Body of pancreas (tissue), 4 donors: ENCODE data around the gene MAEL. TPM values are rescaled to one million over a fixed set of nuclear protein-coding genes. Genes with fewer than 3 reads are reported as not detected.

Experiments used
- ATAC-seq: fragments of 150-250 bp; one replicate; pipeline ENCODE4 v1.9.1; 2016
- DNase-seq, 4 donors: peaks; one replicate each; pipeline ENCODE4 v3.0.0-alpha.2; 2019
- H3K27ac ChIP-seq, 4 donors: fragments of 200-600 bp; sonication (generic); 1 replicate in 3 of 4; 2 replicates in 1 of 4; pipeline versions ENCODE4 v1.5.1 to v1.6.1; 2016 to 2019; ENCODE audit warnings: mild to moderate bottlenecking in 1 of 4, mixed read lengths in 1 of 4, moderate library complexity in 1 of 4
- H3K27me3 ChIP-seq, 2 donors: fragments of 200-600 bp; sonication (generic); one replicate each; pipeline ENCODE4 v1.6.0; 2016; ENCODE audit warnings: mild to moderate bottlenecking in 1 of 2
- H3K36me3 ChIP-seq, 2 donors: fragments of 200-600 bp; sonication (generic); replicated peaks in 1 of 2; 2 replicates each; pipeline ENCODE4 v1.5.1; 2016; ENCODE audit warnings: low read depth in 2 of 2; ENCODE audit not compliant: insufficient read depth in 1 of 2
- H3K4me1 ChIP-seq: fragments of 200-600 bp; sonication (generic); one replicate; pipeline ENCODE4 v1.6.0; 2016
- H3K4me3 ChIP-seq, 2 donors: fragments of 200-600 bp; sonication (generic); 1 replicate in 1 of 2; 2 replicates in 1 of 2; pipeline ENCODE4 v1.5.1; 2016 to 2019
- H3K9me3 ChIP-seq, 3 donors: fragments of 200-600 bp; sonication (generic); 1 replicate in 2 of 3; 2 replicates in 1 of 3; pipeline ENCODE4 v1.5.1; 2016
- CTCF ChIP-seq, 7 experiments: fragments of 450-650 bp in 4 of 7; fragments of 200-600 bp in 3 of 7; sonication (generic) in 3 of 7; IDR thresholded peaks; one replicate each; pipeline ENCODE4 v1.5.1; 2016 to 2019; ENCODE audit warnings: antibody characterized with exemption in 7 of 7
- POLR2A ChIP-seq, 3 donors: fragments of 450-650 bp; IDR thresholded peaks; one replicate each; pipeline ENCODE4 v1.6.1; 2016; ENCODE audit warnings: antibody characterized with exemption in 3 of 3, mild to moderate bottlenecking in 2 of 3
- WGBS, 2 donors: methylation state at CpG; one replicate each; pipeline ENCODE4 v1.1.5; 2017; 5-methylcytosine and 5-hydroxymethylcytosine counted together
- intact Hi-C: fragments of 100-400 bp; cut with DNase I; formaldehyde crosslinking; loops from one replicate; pipeline ENCODE4 v1.15.1; 2023
- total RNA-seq, 2 donors: library from RNA; depleted of rRNA; stranded (reverse); fragments of >200 nt; gene quantifications; one replicate each; pipeline ENCODE4 v1.1.0, GENCODE V29; 2016

MAEL gene
- total RNA-seq, 2 donors from 2014 or later, result not detected

DNA sequence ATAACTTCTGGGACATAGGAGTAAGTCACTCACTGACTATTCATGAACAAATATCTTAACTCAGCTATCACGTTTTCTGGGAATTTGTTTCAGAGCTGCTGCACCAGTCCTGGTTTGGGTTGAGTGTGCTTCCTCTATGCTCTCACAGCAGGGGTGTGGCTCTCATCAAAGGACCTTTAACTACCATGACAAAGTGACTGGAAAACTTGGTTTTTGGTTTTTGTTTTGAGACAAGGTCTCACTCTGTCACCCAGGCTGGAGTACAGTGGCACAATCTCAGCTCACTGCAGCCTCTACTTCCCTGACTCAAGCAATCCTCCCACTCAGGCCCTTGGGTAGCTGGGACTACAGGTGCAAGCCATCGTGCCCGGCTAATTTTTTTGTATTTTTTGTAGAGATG, 17.8 kb upstream of the MAEL start:
- DNase-seq (no peak), ATAC-seq (no peak)
- intact Hi-C loops, result no loop called here
- Histone ChIP-seq H3K27me3 (no peaks in the 10 kb centered on the region), H3K4me3 (no peak overlapping the region), H3K27ac (no peak overlapping the region), H3K36me3 (no peaks in the 10 kb centered on the region), H3K4me1 (no peaks in the 10 kb centered on the region), H3K9me3 (no peaks in the 10 kb centered on the region)
- TF ChIP-seq POLR2A (IDR thresholded peaks at IDR 0.05) (no peak), CTCF (IDR thresholded peaks at IDR 0.05) (no peak)
- 61 to 70% methylated on average over 3 of the region's 3 CpGs for WGBS, 2 donors

- Histone ChIP-seq H3K27me3 (no peaks in the 10 kb centered on the region), H3K4me1 (no peaks in the 10 kb centered on the region), H3K4me3 (no peak overlapping the region), H3K36me3 (no peaks in the 10 kb centered on the region), H3K9me3 (no peaks in the 10 kb centered on the region), H3K27ac (no peak overlapping the region)
- DNase-seq (no peak), ATAC-seq (no peak)
- 45 to 53% methylated on average over 3 of the region's 3 CpGs for WGBS, 2 donors
- no peak for TF ChIP-seq POLR2A (IDR thresholded peaks at IDR 0.05)
- no peak for TF ChIP-seq CTCF (IDR thresholded peaks at IDR 0.05)
- intact Hi-C loops, result no loop called here
Observed at GRCh38 chr1:166972193-166972592, 16.9 kb upstream of the MAEL start.

GRCh38 chr1:166972826-166973225, 16.3 kb upstream of the MAEL start:
- Histone ChIP-seq H3K27me3 (no peaks in the 10 kb centered on the region), H3K4me1 (no peaks in the 10 kb centered on the region), H3K36me3 (no peaks in the 10 kb centered on the region), H3K4me3 (no peak overlapping the region), H3K9me3 (no peaks in the 10 kb centered on the region), H3K27ac (no peak overlapping the region)
- ATAC-seq, result no peak
- no peak for DNase-seq
- intact Hi-C loops, result no loop called here
- no peak for TF ChIP-seq CTCF (IDR thresholded peaks at IDR 0.05)
- TF ChIP-seq POLR2A (IDR thresholded peaks at IDR 0.05), result no peak
- WGBS, 2 donors, result 32 to 43% methylated on average over 2 of the region's 2 CpGs

GRCh38 chr1:166974647-166975345, 14.3 kb upstream of the MAEL start:
- no peak overlapping the region for H3K4me3 ChIP-seq
- peak in 2 of 4 donors; percentile 9 to 12 for DNase-seq
- H3K9me3 ChIP-seq, result no peaks in the 10 kb centered on the region
- no peaks in the 10 kb centered on the region for H3K27me3 ChIP-seq
- H3K36me3 ChIP-seq, result no peaks in the 10 kb centered on the region
- no peak for ATAC-seq
- TF ChIP-seq CTCF (IDR thresholded peaks at IDR 0.05), result no peak
- no peak for TF ChIP-seq POLR2A (IDR thresholded peaks at IDR 0.05)
- H3K4me1 ChIP-seq, result no peaks in the 10 kb centered on the region
- intact Hi-C loops, result no loop called here
- 1 to 3% methylated on average over 15 to 17 of the region's 17 CpGs for WGBS, 2 donors
- H3K27ac ChIP-seq, result no peak overlapping the region
